GM12878 (cell line): ENCODE measurements around the gene DDX24. TPM values are rescaled to one million over a fixed set of nuclear protein-coding genes. Genes with fewer than 3 reads are reported as not detected.

ENCODE experiments used
- ATAC-seq: fragments of 200-7000 bp; cut with Tn5 transposase; 3 replicates; pipeline ENCODE4 v1.9.1; 2020; ENCODE audit warnings: mild to moderate bottlenecking, moderate library complexity
- BruUV-seq: library from RNA; stranded (reverse); fragments of 400-500 nt; replicated peaks from 2 replicates; lab custom pipeline; 2021; lab: Mats Ljungman, UMichigan
- CTCF ChIA-PET: fragments of 300-600 bp; sonication (Branson Sonifier 250); formaldehyde crosslinking; extraction: SDS; loops from one replicate; lab custom pipeline; 2021; ENCODE audit warnings: inconsistent platforms; lab: Yijun Ruan, JAX
- POLR2A ChIA-PET: fragments of 350-600 bp; formaldehyde crosslinking; extraction: SDS; loops from one replicate; lab custom pipeline; 2021; ENCODE audit warnings: inconsistent platforms; lab: Charles Lee
- RAD21 ChIA-PET: fragments of 300-600 bp; sonication (Branson Sonifier 250); formaldehyde crosslinking; loops from one replicate; lab custom pipeline; 2023; ENCODE audit warnings: antibody characterized with exemption; ENCODE audit not compliant: unreplicated experiment; lab: Charles Lee
- SMC1A ChIA-PET: fragments of 300-600 bp; sonication (Branson Sonifier 250); formaldehyde crosslinking; loops from one replicate; lab custom pipeline; 2023; ENCODE audit not compliant: unreplicated experiment, uncharacterized antibody; lab: Charles Lee
- DNase-seq: peaks from one replicate; pipeline ENCODE4 v3.0.0-alpha.2; 2011; ENCODE audit warnings: low read depth, low spot score
- FAIRE-seq: peaks from 3 replicates; lab custom pipeline; 2011; peaks lifted over from hg19 to GRCh38; lab: Jason Lieb, UNC
- H2AFZ ChIP-seq: 2 replicates; pipeline ENCODE4 v1.6.0; 2011; ENCODE audit warnings: low read depth, low read length, control low read depth; ENCODE audit not compliant: control insufficient read depth
- H3K27ac ChIP-seq: 2 replicates; pipeline ENCODE4 v1.5.1; 2011; ENCODE audit warnings: control low read depth; ENCODE audit not compliant: control insufficient read depth, insufficient read depth
- H3K27me3 ChIP-seq, 2 experiments: replicated peaks in 1 of 2; 2 replicates each; pipeline versions ENCODE4 v1.6.0 to v1.6.1; 2011; ENCODE audit warnings: low read length in 1 of 2; ENCODE audit not compliant: control insufficient read depth in 2 of 2, insufficient read depth in 2 of 2
- H3K36me3 ChIP-seq, 2 experiments: 2 replicates each; pipeline ENCODE4 v1.5.1; 2011; ENCODE audit warnings: low read length in 1 of 2; ENCODE audit not compliant: control insufficient read depth in 2 of 2, insufficient read depth in 2 of 2
- H3K4me1 ChIP-seq: 2 replicates; pipeline ENCODE4 v1.6.1; 2011; ENCODE audit warnings: mild to moderate bottlenecking, low read length, moderate library complexity, mixed read lengths; ENCODE audit not compliant: control insufficient read depth, insufficient read depth
- H3K4me2 ChIP-seq: 2 replicates; pipeline ENCODE4 v1.6.0; 2011; ENCODE audit warnings: control low read depth; ENCODE audit not compliant: control insufficient read depth, insufficient read depth
- H3K4me3 ChIP-seq: fragments of 200-600 bp; sonication (generic); 2 replicates; pipeline ENCODE4 v1.5.1; 2016
- H3K79me2 ChIP-seq: 2 replicates; pipeline ENCODE4 v1.6.0; 2011; ENCODE audit warnings: low read length; ENCODE audit not compliant: control insufficient read depth, insufficient read depth
- H3K9ac ChIP-seq: 2 replicates; pipeline ENCODE4 v1.8.0; 2011; ENCODE audit warnings: low read length, control low read depth, mixed read lengths; ENCODE audit not compliant: control insufficient read depth, insufficient read depth
- H3K9me3 ChIP-seq: replicated peaks from 3 replicates; pipeline ENCODE4 v1.5.1; 2011; ENCODE audit warnings: mild to moderate bottlenecking, low read length; ENCODE audit not compliant: control insufficient read depth, insufficient read depth
- H4K20me1 ChIP-seq: 2 replicates; pipeline ENCODE4 v1.6.0; 2011; ENCODE audit not compliant: control insufficient read depth, insufficient read depth
- EZH2 ChIP-seq: IDR thresholded peaks from 2 replicates; pipeline ENCODE4 v1.6.1; 2012; ENCODE audit warnings: low read depth, mild to moderate bottlenecking, control low read depth, inconsistent platforms, low read length, borderline replicate concordance; ENCODE audit not compliant: control insufficient read depth
- HDAC6 ChIP-seq: fragments of 200-600 bp; sonication (generic); IDR thresholded peaks from one replicate; pipeline ENCODE4 v1.8.0; 2017; ENCODE audit warnings: antibody characterized with exemption; ENCODE audit not compliant: unreplicated experiment
- RBBP5 ChIP-seq: fragments of 200-600 bp; sonication (generic); conservative IDR thresholded peaks from 2 replicates; pipeline ENCODE4 v1.6.1; 2016
- YBX1 ChIP-seq: fragments of 450-650 bp; IDR thresholded peaks from 2 replicates; pipeline ENCODE4 v1.6.1; 2016; ENCODE audit warnings: antibody characterized with exemption
- ZBTB33 ChIP-seq: fragments of 450-650 bp; IDR thresholded peaks from 2 replicates; pipeline ENCODE4 v1.6.1; 2017; ENCODE audit warnings: mild to moderate bottlenecking
- ZNF274 ChIP-seq: IDR thresholded peaks from one replicate; pipeline ENCODE4 v1.8.0; 2011; ENCODE audit not compliant: insufficient read length, insufficient read depth
- WGBS: methylation state at CpG from one replicate; pipeline ENCODE4 v1.1.6; 2016; ENCODE audit warnings: low lambda C conversion rate; ENCODE audit not compliant: insufficient replicate concordance, insufficient coverage; ENCODE audit errors: missing lambda C conversion rate; 5-methylcytosine and 5-hydroxymethylcytosine counted together
- in situ Hi-C: fragments of 300-500 bp; cut with MboI; formaldehyde crosslinking; loops from 9 replicates; pipeline ENCODE4 v1.14.3; 2018; ENCODE audit warnings: mixed read lengths
- intact Hi-C: fragments of 100-400 bp; cut with micrococcal nuclease; formaldehyde crosslinking; loops from one replicate; pipeline ENCODE4 v1.14.2; 2022; ENCODE audit not compliant: unreplicated experiment
- polyA plus RNA-seq, 11 experiments: library from polyadenylated mRNA; depleted of rRNA in 4 of 11; unstranded in 6 of 11; stranded (reverse) in 5 of 11; fragments of >200 nt; fragmentation: Nextera tagmentation in 4 of 11; fragmentation: Illumina TruSeq in 1 of 11; extraction: Ambion mirVana in 4 of 11; extraction: Trizol in 1 of 11; gene quantifications; 1 replicate in 1 of 11; 2 replicates in 10 of 11; pipeline versions ENCODE4 v1.2.1 to v1.2.3, GENCODE V29; 2011 to 2016; ENCODE audit warnings: inconsistent platforms in 2 of 11, missing spikeins in 2 of 11, low read depth in 1 of 11
- total RNA-seq, 4 experiments: library from RNA; depleted of rRNA in 3 of 4; stranded (reverse); fragments of >200 nt in 3 of 4; fragmentation: Illumina TruSeq in 1 of 4; extraction: Trizol in 1 of 4; gene quantifications; 2 replicates each; pipeline versions ENCODE4 v1.2.1 to v1.2.3, GENCODE V29; 2013 to 2021
- TF ChIP-seq, protein P1 (sequence below): fragments of 450-650 bp; IDR thresholded peaks from 2 replicates; pipeline ENCODE4 v1.6.1; 2017; ENCODE audit warnings: mild to moderate bottlenecking, moderate library complexity

Gene DDX24
- total and polyA plus RNA-seq, 10 of the 15 experiments (the other 5 are each of a cell fraction or from before 2014, with no cell fraction given), result 137 to 266 (median 184) TPM

DNA sequence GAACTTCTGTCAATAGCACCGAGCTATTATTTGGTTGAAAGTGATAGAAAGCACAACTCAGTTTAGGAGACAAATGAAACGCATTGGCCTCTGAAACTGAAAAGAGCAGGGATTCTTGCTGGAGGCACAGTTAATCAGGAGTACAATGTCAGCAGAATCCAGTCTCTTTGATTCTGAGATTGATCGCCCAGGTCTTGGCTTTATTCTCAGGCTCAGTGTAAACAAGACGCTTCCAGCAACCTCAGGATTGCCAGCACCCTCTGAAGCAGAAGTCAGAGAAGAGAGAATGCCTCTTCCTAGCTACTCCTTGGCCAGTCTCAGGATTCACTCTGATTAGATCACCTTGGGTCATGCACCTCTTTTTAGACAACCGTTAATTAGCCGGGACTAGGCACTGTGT is 66.6 kb downstream of the DDX24 start:
- DNase-seq (no peak), ATAC-seq (no peak), FAIRE-seq (no peak)
- WGBS, result 54% methylated on average over 6 of the region's 6 CpGs
- no peak for TF ChIP-seq RBBP5
- TF ChIP-seq, protein P1, sequence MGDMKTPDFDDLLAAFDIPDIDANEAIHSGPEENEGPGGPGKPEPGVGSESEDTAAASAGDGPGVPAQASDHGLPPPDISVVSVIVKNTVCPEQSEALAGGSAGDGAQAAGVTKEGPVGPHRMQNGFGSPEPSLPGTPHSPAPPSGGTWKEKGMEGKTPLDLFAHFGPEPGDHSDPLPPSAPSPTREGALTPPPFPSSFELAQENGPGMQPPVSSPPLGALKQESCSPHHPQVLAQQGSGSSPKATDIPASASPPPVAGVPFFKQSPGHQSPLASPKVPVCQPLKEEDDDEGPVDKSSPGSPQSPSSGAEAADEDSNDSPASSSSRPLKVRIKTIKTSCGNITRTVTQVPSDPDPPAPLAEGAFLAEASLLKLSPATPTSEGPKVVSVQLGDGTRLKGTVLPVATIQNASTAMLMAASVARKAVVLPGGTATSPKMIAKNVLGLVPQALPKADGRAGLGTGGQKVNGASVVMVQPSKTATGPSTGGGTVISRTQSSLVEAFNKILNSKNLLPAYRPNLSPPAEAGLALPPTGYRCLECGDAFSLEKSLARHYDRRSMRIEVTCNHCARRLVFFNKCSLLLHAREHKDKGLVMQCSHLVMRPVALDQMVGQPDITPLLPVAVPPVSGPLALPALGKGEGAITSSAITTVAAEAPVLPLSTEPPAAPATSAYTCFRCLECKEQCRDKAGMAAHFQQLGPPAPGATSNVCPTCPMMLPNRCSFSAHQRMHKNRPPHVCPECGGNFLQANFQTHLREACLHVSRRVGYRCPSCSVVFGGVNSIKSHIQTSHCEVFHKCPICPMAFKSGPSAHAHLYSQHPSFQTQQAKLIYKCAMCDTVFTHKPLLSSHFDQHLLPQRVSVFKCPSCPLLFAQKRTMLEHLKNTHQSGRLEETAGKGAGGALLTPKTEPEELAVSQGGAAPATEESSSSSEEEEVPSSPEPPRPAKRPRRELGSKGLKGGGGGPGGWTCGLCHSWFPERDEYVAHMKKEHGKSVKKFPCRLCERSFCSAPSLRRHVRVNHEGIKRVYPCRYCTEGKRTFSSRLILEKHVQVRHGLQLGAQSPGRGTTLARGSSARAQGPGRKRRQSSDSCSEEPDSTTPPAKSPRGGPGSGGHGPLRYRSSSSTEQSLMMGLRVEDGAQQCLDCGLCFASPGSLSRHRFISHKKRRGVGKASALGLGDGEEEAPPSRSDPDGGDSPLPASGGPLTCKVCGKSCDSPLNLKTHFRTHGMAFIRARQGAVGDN, result no peak
- TF ChIP-seq ZNF274, result no peak
- TF ChIP-seq EZH2, result no peak
- no peak for TF ChIP-seq HDAC6
- TF ChIP-seq YBX1, result no peak
- no peak for TF ChIP-seq ZBTB33
- Histone ChIP-seq H2AFZ (no peak overlapping the region), H3K27me3 (peaks cover 0 to 2% of the 10 kb centered on the region in 2 experiments; a peak in 1 of 4 replicates), H3K4me1 (peaks cover 29% of the 10 kb centered on the region), H4K20me1 (no peaks in the 10 kb centered on the region), H3K27ac (no peak overlapping the region), H3K4me3 (no peak overlapping the region), H3K9me3 (no peaks in the 10 kb centered on the region; the same call in 2 of the 3 replicates), H3K9ac (no peak overlapping the region), H3K4me2 (no peak overlapping the region), H3K79me2 (no peaks in the 10 kb centered on the region), H3K36me3 (no peaks in the 10 kb centered on the region)
- POLR2A ChIA-PET, result interaction anchor here (1.4 kb wide), 1 partner anchor 12 kb away, joined by 3 read pairs; the partner anchor contains the start of gene OTUB2
- in situ Hi-C loops, result no loop called here
- CTCF ChIA-PET, result interaction anchor here (1.2 to 8.1 kb wide), 8 partner anchors 10 to 122 kb away, joined by 3 to 56 read pairs (median 5); no protein-coding TSS in a partner anchor
- no TSS peak for BruUV-seq
- SMC1A ChIA-PET, result interaction anchor here (0.9 to 5.4 kb wide), 5 partner anchors 9 to 74 kb away, joined by 3 to 26 read pairs (median 4); partner anchors contain the start of gene OTUB2
- intact Hi-C loops, result no loop called here
- RAD21 ChIA-PET, result no interaction called here
